ENCODE measurements around the gene SSTR3.

The SSTR3 gene

DNA sequence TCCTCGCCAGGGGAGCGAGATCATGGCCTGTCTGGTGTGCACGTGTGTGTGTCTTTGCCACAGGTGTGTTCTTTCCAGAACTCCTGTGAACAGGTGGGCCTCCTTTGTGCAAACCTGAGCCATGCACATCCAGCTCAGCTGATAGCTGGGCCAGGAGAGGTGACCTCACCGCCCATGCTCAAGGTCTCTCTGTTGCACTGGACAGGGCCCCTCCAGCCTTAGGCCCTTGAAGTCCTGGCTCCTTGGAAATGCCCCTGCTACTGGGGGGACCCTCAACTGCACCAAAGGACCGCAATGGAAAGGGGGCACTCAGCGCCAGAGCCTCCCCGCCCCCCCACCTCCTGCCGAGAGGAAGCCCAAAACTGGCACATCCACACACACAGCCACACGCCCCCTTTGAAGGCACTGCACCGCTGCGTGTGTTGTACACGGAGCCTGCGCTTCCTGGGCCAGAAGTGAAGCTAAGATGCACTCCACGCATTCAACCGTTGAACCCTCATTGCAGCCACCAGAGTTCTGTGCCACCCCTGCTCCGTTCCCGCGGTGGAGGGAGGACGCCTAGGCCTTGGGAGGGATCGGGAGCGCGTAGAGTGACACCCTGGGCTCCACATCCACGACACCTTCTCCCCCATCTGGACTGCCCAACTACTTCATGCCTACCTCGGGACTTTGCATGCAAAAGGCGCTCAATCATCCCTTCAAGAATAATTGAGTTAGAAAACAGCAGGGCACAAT is 46.2 kb downstream of the SSTR3 start:
- H3K79me2 ChIP-seq (ENCODE audit: low read length), result no peaks in the 10 kb centered on the region
- peaks cover 27% of the 10 kb centered on the region for H3K4me1 ChIP-seq (ENCODE audit: low read length)
- H3K4me3 ChIP-seq (ENCODE audit: low read length), result no peak overlapping the region
- H3K9me3 ChIP-seq (replicated peaks; ENCODE audit: insufficient read depth, low read length), result no peaks in the 10 kb centered on the region
- no peaks in the 10 kb centered on the region for H3F3A ChIP-seq (ENCODE audit: insufficient read depth, low read length)
- no peaks in the 10 kb centered on the region for H3K9me2 ChIP-seq (replicated peaks; ENCODE audit: insufficient read depth, low read length)
- H4K20me1 ChIP-seq (ENCODE audit: insufficient read depth, low read length), result no peaks in the 10 kb centered on the region
- H3K9ac ChIP-seq (ENCODE audit: low read length), result no peak overlapping the region
- H3K27me3 ChIP-seq (replicated peaks; ENCODE audit: insufficient read depth, low read length), result peaks cover 4% of the 10 kb centered on the region; the same call in 1 of the 2 replicates
- no peak for DNase-seq
- TF ChIP-seq EZH2 (optimal IDR thresholded peaks at IDR 0.05; ENCODE audit: low read depth, low read length) (no peak), CTCF (IDR thresholded peaks at IDR 0.05; ENCODE audit: low read length) (no peak), EZH2phosphoT487 (IDR thresholded peaks at IDR 0.05; ENCODE audit: low read length) (no peak)
- no peaks in the 10 kb centered on the region for H3K36me3 ChIP-seq (replicated peaks; ENCODE audit: insufficient read depth, low read length)
- H3K27ac ChIP-seq (ENCODE audit: low read length), result no peak overlapping the region
- peak overlapping the region; percentile 69 for H3K4me2 ChIP-seq (ENCODE audit: low read depth, low read length)
- no peak overlapping the region for H2AFZ ChIP-seq (ENCODE audit: low read length)

DNA sequence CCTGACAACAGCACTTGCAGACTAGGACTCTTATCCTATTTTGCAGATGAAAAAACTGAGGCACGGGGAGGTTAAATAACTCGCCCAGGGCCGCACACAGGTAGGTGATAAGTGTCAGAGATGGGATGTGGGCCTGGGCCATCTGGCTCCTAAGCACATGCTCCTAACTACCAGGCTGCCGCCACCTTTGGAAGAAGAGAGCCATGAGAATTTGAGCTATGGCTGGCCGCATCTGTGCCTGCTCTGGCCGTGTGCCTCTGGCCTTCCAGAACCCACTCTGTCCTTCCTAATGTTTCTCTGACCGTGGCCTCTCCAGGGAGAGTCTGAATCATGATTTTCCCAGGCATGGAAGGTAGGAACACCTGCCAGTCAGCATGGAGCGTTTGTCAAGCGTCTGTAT is 47.2 kb downstream of the SSTR3 start:
- peaks cover 5% of the 10 kb centered on the region; the same call in 1 of the 2 replicates for H3K27me3 ChIP-seq (replicated peaks; ENCODE audit: insufficient read depth, low read length)
- no peak overlapping the region for H3K9ac ChIP-seq (ENCODE audit: low read length)
- TF ChIP-seq CTCF (IDR thresholded peaks at IDR 0.05; ENCODE audit: low read length) (no peak), EZH2phosphoT487 (IDR thresholded peaks at IDR 0.05; ENCODE audit: low read length) (no peak), EZH2 (optimal IDR thresholded peaks at IDR 0.05; ENCODE audit: low read depth, low read length) (no peak)
- H4K20me1 ChIP-seq (ENCODE audit: insufficient read depth, low read length), result no peaks in the 10 kb centered on the region
- no peak overlapping the region for H3K27ac ChIP-seq (ENCODE audit: low read length)
- no peaks in the 10 kb centered on the region for H3K36me3 ChIP-seq (replicated peaks; ENCODE audit: insufficient read depth, low read length)
- no peak overlapping the region for H3K4me3 ChIP-seq (ENCODE audit: low read length)
- no peaks in the 10 kb centered on the region for H3F3A ChIP-seq (ENCODE audit: insufficient read depth, low read length)
- no peaks in the 10 kb centered on the region for H3K9me3 ChIP-seq (replicated peaks; ENCODE audit: insufficient read depth, low read length)
- no peaks in the 10 kb centered on the region for H3K9me2 ChIP-seq (replicated peaks; ENCODE audit: insufficient read depth, low read length)
- no peak for DNase-seq
- no peak overlapping the region for H2AFZ ChIP-seq (ENCODE audit: low read length)
- no peaks in the 10 kb centered on the region for H3K79me2 ChIP-seq (ENCODE audit: low read length)
- peaks cover 27% of the 10 kb centered on the region for H3K4me1 ChIP-seq (ENCODE audit: low read length)
- no peak overlapping the region for H3K4me2 ChIP-seq (ENCODE audit: low read depth, low read length)

GRCh38 chr22:37164505-37164887 is 47.8 kb downstream of the SSTR3 start:
- H3K4me3 ChIP-seq (ENCODE audit: low read length), result no peak overlapping the region
- TF ChIP-seq EZH2phosphoT487 (IDR thresholded peaks at IDR 0.05; ENCODE audit: low read length) (no peak), CTCF (IDR thresholded peaks at IDR 0.05; ENCODE audit: low read length) (no peak), EZH2 (optimal IDR thresholded peaks at IDR 0.05; ENCODE audit: low read depth, low read length) (no peak)
- no peaks in the 10 kb centered on the region for H3K79me2 ChIP-seq (ENCODE audit: low read length)
- no peak overlapping the region for H3K27ac ChIP-seq (ENCODE audit: low read length)
- H4K20me1 ChIP-seq (ENCODE audit: insufficient read depth, low read length), result no peaks in the 10 kb centered on the region
- 0 out of 2 replicates have a peak, but pooled peaks cover 6% of the 10 kb centered on the region for H3K27me3 ChIP-seq (replicated peaks; ENCODE audit: insufficient read depth, low read length)
- H3F3A ChIP-seq (ENCODE audit: insufficient read depth, low read length), result no peaks in the 10 kb centered on the region
- no peaks in the 10 kb centered on the region for H3K9me2 ChIP-seq (replicated peaks; ENCODE audit: insufficient read depth, low read length)
- H3K4me2 ChIP-seq (ENCODE audit: low read depth, low read length), result no peak overlapping the region
- H3K9ac ChIP-seq (ENCODE audit: low read length), result no peak overlapping the region
- H3K4me1 ChIP-seq (ENCODE audit: low read length), result peaks cover 27% of the 10 kb centered on the region
- DNase-seq, result no peak
- no peak overlapping the region for H2AFZ ChIP-seq (ENCODE audit: low read length)
- H3K36me3 ChIP-seq (replicated peaks; ENCODE audit: insufficient read depth, low read length), result no peaks in the 10 kb centered on the region
- no peaks in the 10 kb centered on the region for H3K9me3 ChIP-seq (replicated peaks; ENCODE audit: insufficient read depth, low read length)

Data from MM.1S (cell line).